ENCODE data around the gene RALGAPA2.

GRCh38 chr20:20428067-20428466 is 284.4 kb downstream of the RALGAPA2 start:
- no peak for TF ChIP-seq CTCF (IDR thresholded peaks at IDR 0.05)
- TF ChIP-seq POLR2A (IDR thresholded peaks at IDR 0.05; ENCODE audit: low read depth) = no peak
- TF ChIP-seq POLR2AphosphoS5 (IDR thresholded peaks at IDR 0.05) = no peak
- no peak for TF ChIP-seq EP300 (IDR thresholded peaks at IDR 0.05)

All from esophagus muscularis mucosa (tissue), 4 donors.